Colonic mucosa (tissue), 4 donors: ENCODE data around the gene NRDE2. TPM values are rescaled to one million over a fixed set of nuclear protein-coding genes. Genes with fewer than 3 reads are reported as not detected.

Experiments used
- DNase-seq: peaks from one replicate; pipeline ENCODE4 v3.0.0-alpha.2; 2020
- H3K27ac ChIP-seq: fragments of 200-600 bp; one replicate; pipeline ENCODE4 v1.8.0; 2021
- H3K27me3 ChIP-seq: fragments of 200-600 bp; one replicate; pipeline ENCODE4 v1.8.0; 2021
- H3K36me3 ChIP-seq: fragments of 200-600 bp; one replicate; pipeline ENCODE4 v1.8.0; 2021
- H3K4me1 ChIP-seq: fragments of 200-600 bp; one replicate; pipeline ENCODE4 v1.8.0; 2021; ENCODE audit warnings: mild to moderate bottlenecking
- H3K4me3 ChIP-seq: fragments of 200-600 bp; one replicate; pipeline ENCODE4 v1.8.0; 2021
- H3K9ac ChIP-seq, 2 donors: one replicate each; pipeline ENCODE4 v1.7.0; 2013; ENCODE audit warnings: control low read depth in 2 of 2, low read depth in 2 of 2, low read length in 2 of 2
- H3K9me3 ChIP-seq: fragments of 200-600 bp; one replicate; pipeline ENCODE4 v1.8.0; 2021
- intact Hi-C: fragments of 100-400 bp; cut with DNase I; formaldehyde crosslinking; loops from one replicate; pipeline ENCODE4 v1.14.1; 2022
- total RNA-seq, 2 donors: library from RNA; stranded (reverse); fragmentation: NEBNext Ultra II Directional in 1 of 2; extraction: Animal tissue kit (Norgen Biotek cat#: 25700) in 1 of 2; gene quantifications; one replicate each; pipeline ENCODE4 v1.2.1, GENCODE V29; 2021
- TF ChIP-seq, protein P1 (sequence below): fragments of 200-600 bp; IDR thresholded peaks from one replicate; pipeline ENCODE4 v1.8.0; 2022; ENCODE audit warnings: antibody characterized with exemption, mild to moderate bottlenecking
- donor health status: healthy.
- donor health status: DM: no; HTN: no; CAD: no.
- donor health status: DM: no; HTN: no; CAD: no.

Gene NRDE2
- total RNA-seq, 2 donors from 2014 or later, result 14.7 to 22.1 TPM

- H3K27me3 ChIP-seq, result no peaks in the 10 kb centered on the region
- H3K27ac ChIP-seq, result no peak overlapping the region
- DNase-seq, result no peak
- H3K4me1 ChIP-seq, result no peaks in the 10 kb centered on the region
- no peaks in the 10 kb centered on the region for H3K9me3 ChIP-seq
- H3K4me3 ChIP-seq, result no peak overlapping the region
- TF ChIP-seq, protein P1, sequence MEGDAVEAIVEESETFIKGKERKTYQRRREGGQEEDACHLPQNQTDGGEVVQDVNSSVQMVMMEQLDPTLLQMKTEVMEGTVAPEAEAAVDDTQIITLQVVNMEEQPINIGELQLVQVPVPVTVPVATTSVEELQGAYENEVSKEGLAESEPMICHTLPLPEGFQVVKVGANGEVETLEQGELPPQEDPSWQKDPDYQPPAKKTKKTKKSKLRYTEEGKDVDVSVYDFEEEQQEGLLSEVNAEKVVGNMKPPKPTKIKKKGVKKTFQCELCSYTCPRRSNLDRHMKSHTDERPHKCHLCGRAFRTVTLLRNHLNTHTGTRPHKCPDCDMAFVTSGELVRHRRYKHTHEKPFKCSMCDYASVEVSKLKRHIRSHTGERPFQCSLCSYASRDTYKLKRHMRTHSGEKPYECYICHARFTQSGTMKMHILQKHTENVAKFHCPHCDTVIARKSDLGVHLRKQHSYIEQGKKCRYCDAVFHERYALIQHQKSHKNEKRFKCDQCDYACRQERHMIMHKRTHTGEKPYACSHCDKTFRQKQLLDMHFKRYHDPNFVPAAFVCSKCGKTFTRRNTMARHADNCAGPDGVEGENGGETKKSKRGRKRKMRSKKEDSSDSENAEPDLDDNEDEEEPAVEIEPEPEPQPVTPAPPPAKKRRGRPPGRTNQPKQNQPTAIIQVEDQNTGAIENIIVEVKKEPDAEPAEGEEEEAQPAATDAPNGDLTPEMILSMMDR, result no peak
- H3K36me3 ChIP-seq, result peaks cover 10% of the 10 kb centered on the region
- intact Hi-C loops, result no loop called here
- no peak overlapping the region for H3K9ac ChIP-seq
Observed at GRCh38 chr14:90288651-90289355, 42.9 kb downstream of the NRDE2 start.

- no peak overlapping the region for H3K9ac ChIP-seq
- H3K27me3 ChIP-seq, result no peaks in the 10 kb centered on the region
- H3K9me3 ChIP-seq, result no peaks in the 10 kb centered on the region
- DNase-seq, result no peak
- intact Hi-C loops, result no loop called here
- H3K4me1 ChIP-seq, result no peaks in the 10 kb centered on the region
- H3K4me3 ChIP-seq, result no peak overlapping the region
- H3K27ac ChIP-seq, result no peak overlapping the region
- peaks cover 10% of the 10 kb centered on the region for H3K36me3 ChIP-seq
- TF ChIP-seq, protein P1, result no peak
Observed at GRCh38 chr14:90287791-90288190, 44.0 kb downstream of the NRDE2 start.

DNA sequence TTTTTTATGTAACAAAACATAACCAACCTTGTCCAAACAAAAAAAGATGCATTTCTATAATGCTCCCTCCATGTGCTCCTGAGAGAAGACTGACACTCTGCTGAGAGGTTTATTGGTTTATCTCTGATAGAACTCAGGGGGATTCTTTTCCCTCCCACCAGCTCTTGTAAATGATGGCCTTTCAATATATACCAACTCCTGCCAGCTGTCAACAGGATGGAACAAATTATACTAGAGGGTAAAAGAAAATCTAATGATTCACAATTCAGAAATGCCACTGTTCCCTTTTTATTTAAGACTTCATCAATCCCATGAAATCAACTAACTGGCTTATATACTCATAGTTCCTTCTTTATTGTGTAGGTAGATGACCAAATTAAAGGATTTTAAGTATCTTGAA, 50.0 kb downstream of the NRDE2 start:
- Histone ChIP-seq H3K9ac (no peak overlapping the region), H3K4me3 (no peak overlapping the region), H3K9me3 (no peaks in the 10 kb centered on the region), H3K27ac (no peak overlapping the region), H3K27me3 (no peaks in the 10 kb centered on the region), H3K36me3 (no peaks in the 10 kb centered on the region), H3K4me1 (no peaks in the 10 kb centered on the region)
- TF ChIP-seq, protein P1, result no peak
- no peak for DNase-seq
- intact Hi-C loops, result no loop called here

- Histone ChIP-seq H3K9ac (no peak overlapping the region), H3K9me3 (no peaks in the 10 kb centered on the region), H3K36me3 (no peaks in the 10 kb centered on the region), H3K4me1 (no peaks in the 10 kb centered on the region), H3K27ac (no peak overlapping the region), H3K27me3 (no peaks in the 10 kb centered on the region), H3K4me3 (no peak overlapping the region)
- TF ChIP-seq, protein P1, result no peak
- intact Hi-C loops, result no loop called here
- DNase-seq, result no peak
Observed at GRCh38 chr14:90281261-90281660, 50.5 kb downstream of the NRDE2 start.

DNA sequence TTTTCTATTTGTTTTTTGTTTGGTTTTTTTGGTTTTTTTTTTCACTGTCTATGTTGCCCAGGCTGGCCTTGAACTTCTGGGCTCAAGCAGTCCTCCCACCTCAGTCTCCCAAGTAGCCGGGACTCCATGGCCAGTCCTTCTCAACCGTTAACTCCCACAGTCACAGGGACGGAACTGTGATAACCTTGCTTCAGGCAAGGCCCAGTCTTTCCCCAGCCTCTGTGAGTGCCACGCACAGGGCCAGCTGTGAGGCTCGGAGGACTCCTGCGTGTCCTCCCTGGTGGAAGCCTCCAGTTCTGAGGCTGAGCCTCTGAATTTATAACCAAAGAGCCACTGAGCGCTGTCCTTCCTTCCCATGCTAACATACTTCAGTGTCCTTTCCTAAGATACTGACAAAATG, 51.6 kb downstream of the NRDE2 start:
- no peak overlapping the region for H3K4me3 ChIP-seq
- no peak for DNase-seq
- intact Hi-C loops, result no loop called here
- H3K4me1 ChIP-seq, result no peaks in the 10 kb centered on the region
- TF ChIP-seq, protein P1, result no peak
- no peak overlapping the region for H3K27ac ChIP-seq
- H3K36me3 ChIP-seq, result no peaks in the 10 kb centered on the region
- H3K27me3 ChIP-seq, result no peaks in the 10 kb centered on the region
- H3K9ac ChIP-seq, result no peak overlapping the region
- H3K9me3 ChIP-seq, result no peaks in the 10 kb centered on the region
